HS-5 (cell line): ENCODE data around the gene SMOC1.

Source experiments
- DNase-seq: peaks from one replicate; pipeline ENCODE4 v3.0.0-alpha.2; 2012; ENCODE audit warnings: low read depth

SMOC1 gene, protein sequence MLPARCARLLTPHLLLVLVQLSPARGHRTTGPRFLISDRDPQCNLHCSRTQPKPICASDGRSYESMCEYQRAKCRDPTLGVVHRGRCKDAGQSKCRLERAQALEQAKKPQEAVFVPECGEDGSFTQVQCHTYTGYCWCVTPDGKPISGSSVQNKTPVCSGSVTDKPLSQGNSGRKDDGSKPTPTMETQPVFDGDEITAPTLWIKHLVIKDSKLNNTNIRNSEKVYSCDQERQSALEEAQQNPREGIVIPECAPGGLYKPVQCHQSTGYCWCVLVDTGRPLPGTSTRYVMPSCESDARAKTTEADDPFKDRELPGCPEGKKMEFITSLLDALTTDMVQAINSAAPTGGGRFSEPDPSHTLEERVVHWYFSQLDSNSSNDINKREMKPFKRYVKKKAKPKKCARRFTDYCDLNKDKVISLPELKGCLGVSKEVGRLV

DNA sequence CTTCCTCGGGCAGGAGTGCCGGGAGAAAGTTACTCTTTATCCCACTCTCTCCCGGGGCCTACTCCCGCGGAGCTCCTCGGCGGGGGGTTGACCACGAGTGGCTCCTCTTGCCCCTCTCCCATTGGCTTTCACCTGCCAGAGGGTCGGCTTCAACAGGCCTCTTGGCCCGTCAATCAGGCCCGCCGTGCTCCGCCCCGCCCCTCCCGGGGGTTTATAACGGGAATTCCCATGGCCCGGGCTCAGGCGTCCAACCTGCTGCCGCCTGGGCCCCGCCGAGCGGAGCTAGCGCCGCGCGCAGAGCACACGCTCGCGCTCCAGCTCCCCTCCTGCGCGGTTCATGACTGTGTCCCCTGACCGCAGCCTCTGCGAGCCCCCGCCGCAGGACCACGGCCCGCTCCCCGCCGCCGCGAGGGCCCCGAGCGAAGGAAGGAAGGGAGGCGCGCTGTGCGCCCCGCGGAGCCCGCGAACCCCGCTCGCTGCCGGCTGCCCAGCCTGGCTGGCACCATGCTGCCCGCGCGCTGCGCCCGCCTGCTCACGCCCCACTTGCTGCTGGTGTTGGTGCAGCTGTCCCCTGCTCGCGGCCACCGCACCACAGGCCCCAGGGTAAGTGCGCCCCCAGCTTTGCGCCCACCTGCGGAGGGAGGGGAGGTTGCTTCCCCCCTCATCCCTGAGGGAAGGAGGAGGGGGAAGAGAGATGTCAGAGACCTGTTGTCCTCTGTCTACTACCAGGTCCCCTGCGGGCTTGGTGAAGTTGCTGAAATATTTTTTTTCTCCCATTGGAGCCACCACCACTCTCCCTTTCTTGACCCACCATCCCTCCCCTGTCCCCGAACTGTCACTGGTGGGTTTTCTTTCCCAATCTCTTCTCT lies at the start of gene SMOC1:
SMOC1 (plus strand) TSS at position 242 of the 869 bp plus-strand sequence; CDS start at position 505, 263 bp downstream.
- no peak for DNase-seq

DNA sequence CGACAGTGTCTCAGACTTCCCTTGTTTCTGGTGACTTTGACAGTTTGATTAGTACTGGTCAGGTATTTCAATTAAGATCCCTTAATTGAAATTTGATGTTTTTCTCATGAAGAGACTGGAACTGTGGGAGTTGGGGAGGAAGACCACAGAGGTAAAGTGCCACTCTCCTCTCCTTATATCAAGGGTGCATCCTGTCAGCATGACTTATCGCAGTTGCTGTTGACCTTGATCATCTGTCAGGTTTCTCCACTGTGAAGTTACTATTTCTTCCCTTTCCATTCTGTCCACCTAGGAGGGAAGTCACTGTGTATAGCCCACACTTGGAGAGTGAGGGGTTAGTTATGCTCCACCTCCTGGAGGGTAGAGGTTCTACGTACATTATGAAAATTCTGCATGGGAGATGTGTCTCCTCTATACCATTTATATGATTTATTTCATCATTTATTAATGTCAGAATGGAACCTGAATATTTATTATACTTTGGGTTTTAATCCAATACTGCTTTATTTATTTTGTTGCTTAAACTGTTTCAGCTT lies 40.3 kb upstream of the SMOC1 start:
- no peak for DNase-seq

DNA sequence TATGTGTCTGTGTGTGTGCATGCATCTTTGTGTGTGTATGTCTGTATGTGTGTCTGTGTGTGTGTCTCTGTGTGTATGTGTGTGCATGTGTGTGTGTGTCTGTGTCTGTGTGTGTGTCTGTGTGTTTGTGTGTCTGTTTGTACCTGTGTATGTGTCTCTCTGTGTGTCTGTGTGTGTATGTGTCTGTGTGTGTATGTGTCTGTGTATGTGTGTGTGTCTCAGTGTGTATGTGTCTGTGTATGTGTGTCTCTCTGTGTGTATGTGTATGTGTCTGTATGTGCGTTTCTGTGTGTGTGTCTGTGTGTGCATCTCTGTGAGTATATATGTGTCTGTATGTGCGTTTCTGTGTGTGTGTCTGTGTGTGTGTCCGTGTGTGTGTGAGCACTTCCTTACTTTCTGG lies 39.6 kb upstream of the SMOC1 start:
- no peak for DNase-seq

DNA sequence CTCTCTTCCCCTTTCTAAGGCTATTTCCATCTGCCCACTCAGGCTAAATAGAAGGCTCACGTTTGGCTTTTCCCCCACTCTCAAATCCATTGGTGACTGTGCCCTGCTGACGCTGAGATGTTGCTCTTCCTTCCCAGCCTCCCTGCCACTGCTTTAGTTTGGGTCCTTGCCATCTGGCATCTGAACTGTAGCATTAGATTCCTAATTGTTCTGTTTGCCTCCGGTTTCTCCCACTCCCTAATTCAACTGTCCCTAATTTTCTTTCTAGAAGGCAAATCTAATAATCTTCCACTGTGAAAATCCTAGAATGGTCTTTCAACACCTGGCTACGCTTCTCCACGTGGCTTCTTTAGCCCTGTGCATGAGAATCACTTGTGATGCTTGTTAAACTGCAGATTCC lies 37.6 kb upstream of the SMOC1 start:
- no peak for DNase-seq

DNA sequence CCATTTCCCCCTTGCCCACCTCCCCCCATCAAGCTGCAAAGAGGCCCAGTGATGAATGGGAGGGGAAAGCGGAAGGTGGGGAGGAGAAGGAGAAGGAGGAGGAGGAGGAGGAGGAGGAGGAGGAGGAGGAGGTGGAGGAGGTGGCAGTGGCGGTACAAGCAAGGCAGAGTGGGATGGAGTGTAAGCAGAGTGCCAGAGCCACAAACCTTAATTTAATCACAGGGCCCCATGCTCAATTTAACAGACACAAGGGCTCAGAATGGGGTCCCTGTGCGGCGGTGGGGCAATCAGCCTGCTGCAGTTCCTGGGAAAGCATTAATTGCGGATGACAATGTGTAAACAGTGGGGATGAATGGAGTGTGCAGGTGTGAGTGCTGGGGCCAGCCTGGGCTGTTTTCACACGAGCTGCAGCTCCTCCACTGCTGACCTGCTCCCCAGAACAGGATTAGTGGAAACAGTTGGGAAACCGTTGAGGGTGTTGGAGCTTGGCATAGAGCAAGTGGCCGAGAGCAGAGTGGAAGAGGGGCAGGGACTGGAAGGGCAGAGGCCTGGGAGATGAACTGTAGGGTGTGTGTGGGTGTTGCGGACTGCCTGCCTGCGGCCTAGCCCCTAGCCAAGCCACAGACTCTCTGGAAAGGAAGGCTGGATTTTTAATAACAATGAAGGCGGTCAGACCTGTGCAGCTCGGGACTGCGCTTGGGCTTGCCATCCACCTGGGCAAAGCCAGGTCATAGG lies 36.4 kb upstream of the SMOC1 start:
- no peak for DNase-seq

DNA sequence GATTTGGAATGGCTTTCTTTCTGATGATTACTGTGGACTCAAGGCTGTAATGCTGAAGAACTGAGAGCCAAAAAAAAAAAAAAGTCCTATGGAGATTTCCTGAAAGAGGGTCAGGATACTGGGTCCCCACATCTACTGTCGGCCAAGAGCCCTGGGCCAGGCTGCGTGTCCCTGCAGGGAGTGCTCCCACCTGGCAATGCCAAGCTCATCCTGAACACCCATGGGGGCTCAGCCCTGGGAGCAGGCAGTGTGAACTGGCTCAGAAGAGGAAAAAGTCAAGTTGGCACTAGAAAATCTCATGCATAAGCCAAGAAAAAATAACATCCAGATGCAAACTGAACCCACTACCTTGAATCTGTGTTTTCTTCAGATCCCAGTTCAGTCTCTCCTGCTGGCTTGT lies 35.0 kb upstream of the SMOC1 start:
- no peak for DNase-seq

DNA sequence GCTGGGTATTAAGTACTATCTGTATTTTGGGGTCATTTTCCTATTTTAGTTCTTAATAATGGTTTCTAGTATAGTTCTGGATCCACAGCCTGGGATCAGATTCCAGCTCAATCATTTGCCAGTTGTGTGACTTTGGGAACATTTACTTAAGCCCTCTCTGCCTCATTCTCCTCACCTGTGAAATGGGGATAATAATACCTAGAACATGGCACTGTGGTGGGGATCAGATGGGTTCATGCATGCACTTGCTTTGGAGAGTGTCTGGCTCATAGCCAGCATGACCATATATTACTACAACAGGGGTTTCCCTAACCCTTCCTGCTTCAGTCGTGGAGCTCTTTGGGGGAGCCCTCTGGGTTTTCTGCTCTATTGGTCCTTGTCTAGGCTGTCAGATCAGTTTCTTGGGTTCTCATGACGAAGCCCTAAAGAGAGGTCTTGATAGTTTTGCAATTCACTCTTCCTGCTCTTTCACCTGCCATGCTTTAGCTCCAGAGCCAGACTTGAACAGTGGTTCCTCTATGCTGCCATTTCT lies 34.1 kb upstream of the SMOC1 start:
- no peak for DNase-seq

DNA sequence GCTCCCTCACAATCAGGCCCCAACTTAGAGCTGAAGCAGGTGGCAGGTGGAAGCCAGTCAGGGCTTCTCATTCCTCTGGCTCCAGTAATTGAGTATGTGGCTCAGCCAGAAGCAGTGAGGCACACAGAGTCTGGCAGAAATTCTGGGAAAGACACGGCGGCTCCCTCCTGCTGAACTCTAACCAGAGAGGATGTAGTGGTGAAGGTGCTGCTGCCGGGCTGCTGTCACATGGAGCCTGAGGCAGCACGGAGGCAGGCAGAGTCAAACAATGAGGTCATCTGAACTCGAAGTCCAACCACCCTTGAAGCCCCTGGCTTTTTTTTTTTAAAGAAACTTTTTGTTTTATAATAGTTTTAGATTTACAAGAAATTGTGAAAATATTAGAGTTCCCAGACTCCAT lies 33.4 kb upstream of the SMOC1 start:
- DNase-seq, result no peak

DNA sequence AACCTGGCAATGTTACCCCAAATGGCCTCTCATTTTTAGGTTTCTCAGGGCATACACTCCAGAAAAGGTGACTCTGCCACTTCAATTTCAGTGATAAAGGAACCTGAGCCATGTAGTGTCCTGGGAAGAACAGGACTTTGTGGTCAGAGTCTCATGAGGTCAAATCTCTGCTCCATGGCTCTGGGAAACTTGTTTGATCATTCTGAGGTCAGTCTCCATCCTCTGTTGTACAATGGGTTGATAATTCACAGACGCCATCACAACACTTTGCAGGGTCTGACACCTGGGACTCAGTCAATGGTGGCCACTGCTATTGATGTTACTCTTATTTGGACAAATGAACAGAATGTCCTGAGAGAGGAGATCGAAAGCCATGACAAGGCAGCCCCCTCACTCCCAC lies 31.1 kb upstream of the SMOC1 start:
- DNase-seq, result no peak

DNA sequence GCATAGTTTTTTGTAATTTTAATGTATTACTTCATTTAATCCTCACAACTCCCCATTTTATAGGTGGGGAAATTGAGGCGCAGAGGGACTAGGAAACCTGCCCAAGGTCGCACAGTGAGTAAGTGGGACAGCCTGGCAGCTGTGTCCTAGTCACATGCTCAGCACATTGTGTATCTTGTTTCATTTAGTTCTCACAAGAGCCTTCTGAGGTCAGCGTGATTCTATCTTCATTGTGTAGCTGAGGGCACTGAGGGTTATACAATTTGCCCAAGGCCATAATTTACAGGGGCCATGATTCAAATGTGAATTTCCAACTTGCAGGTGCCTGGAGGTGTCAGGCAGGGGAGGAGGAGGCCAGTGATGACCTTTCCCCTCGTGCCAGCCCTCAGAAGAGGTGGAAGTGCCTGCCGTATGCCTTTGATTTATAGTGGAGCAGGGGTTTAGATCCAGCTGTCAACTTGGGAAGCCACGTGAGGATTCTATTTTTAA lies 30.3 kb upstream of the SMOC1 start:
- DNase-seq, result no peak

DNA sequence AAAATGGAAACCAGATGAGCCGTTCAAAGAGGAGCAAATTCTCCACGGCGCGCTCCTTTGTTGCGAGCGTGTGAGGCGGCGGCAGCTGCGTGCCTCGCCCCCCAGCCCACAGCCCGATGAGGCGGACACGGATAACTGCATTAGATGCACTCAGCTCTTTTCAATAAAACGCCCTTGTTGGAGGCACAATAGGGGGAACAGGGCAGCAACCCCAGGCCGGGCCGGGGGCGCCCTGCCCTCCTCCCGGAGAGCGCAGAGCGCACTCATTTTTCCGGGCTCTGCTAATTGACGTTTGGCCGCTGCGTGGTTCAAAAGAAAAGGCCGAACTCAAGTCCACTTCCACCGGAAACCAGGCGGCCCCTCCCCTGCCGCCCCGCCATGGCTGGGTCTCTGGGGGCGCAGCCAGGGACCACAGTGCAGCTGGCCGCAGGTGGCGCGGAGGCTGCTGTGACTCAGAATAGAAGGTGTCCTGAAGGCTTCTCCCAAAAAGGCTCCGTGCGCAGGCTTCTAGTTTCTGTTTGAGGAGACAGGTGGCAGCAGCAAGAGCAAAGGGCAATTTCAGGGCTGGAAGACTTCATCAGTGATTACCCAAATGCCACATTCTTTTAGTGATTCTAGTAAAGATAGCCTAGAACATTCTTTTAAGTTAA lies 29.0 kb upstream of the SMOC1 start:
- DNase-seq, result no peak

DNA sequence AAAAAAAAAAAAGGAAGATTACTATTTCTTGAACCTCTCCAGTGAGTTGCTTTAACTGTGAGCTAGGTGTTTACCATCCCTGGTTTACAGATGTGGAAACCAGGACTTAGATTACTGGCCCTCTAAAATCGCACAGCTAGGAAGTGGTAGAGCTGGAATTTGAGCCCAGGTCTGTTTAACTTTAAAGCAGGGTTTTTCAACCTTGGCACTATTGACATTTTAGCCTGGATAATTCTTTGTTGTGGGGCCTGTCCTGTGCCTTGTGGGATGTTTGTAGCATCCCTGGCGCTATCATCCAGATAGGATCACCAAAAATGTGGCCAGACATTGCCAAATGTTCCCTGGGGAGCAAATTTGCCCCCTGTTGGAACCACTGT lies 28.5 kb upstream of the SMOC1 start:
- DNase-seq, result no peak

DNA sequence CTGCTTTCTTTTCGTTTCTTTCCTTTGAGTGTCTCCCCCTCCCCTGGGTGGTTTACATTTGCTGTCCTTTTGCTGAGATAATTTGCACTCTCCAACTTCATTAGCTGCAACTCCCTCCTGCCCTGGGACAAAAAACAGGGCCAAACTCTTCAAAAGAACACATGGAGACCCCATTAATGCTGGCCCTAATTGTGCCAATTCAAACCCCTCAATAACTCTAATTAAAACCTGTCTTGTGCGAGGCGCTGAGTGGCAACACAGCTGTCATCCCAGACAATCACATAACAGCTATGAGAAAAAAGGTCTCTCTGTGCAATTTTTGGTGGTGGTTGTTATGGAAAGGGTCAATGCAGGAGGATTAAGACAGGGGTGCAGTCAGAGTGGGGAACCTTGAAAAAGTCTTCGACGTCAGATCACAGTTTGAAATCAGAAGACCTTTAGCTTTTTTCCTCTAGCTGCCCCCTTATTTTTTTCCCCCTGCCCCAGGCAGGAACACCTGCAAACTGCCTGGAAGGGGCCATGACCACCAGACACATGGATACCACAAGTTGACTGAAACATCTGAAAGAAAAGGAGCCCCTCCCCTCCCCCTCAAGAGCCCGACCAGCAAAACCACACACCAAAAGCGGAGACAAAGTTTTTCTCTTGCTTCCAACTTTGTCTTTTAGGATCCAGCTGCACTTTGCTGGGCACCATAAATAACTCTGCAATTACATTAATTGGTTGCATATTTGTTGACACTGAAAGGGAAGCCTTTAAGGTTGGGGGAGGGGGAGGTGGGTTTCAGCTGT lies 26.5 kb upstream of the SMOC1 start:
- DNase-seq, result no peak

DNA sequence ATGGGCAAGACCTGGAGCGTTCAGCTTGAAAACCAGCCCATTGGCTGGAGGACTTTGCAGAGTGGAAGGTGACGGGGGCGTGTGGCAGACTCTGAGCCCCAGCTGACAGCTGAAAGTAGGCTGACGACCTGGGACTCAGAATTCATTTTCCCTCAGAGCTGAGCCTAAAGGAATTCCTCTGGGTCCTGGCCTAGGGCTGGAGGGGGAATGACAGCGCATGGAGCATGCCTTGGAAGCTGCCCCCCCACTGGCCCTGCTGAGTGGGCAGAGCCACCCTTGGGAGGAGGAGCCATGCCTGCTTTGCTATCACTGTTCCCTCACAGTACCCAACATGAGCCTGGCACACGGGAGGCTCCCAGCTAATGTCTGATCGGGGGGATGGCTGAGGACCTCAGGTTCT lies 25.4 kb upstream of the SMOC1 start:
- DNase-seq, result no peak

DNA sequence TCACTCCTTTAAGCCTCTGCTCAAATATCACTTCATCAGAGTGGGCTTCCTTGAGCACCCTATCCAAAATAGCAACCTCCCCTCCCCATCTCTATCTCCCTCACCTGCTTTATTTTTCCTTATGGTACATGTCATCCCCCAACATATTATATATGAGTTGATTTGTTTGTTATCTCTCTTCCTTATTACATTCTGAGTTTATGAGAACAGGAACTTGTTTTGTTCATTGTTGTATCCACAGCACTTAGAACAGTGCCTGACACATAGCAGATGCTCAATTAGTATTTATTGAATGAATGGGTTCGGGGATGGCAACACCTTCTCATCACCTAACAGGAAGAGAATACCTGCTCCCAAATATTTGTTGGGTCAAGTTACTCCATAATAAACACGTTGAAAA lies 24.6 kb upstream of the SMOC1 start:
- DNase-seq, result no peak

DNA sequence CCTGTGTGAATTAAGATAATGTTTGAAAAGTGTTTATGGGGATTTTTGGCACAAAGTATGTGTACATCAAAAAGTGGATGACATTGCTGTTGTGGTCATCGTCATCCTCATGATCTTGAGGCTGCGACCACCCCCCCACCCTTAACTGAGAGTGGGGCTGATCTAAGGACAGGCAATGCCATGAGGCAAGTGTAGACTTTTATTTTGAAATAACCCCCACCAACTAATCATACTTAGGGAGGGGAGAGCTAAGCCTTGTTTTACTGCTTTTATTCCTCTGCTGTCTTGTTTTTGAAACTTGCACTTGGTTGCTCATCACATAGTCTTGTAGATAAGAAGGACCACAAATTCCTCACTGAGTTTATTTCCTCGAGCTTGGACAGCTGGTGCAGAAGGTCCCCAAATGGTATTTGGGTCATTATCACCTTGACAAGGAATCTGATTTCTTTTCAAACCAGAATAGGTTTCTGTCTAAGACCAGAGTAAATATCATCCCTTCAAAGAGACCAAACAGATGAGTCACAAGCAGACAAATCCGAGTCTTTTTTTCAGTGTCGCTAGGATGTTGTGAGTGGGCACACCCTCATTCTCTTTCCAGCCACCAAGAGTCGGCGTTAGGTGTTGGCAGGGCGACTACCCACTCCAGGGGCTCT lies 23.9 kb upstream of the SMOC1 start:
- DNase-seq, result no peak

DNA sequence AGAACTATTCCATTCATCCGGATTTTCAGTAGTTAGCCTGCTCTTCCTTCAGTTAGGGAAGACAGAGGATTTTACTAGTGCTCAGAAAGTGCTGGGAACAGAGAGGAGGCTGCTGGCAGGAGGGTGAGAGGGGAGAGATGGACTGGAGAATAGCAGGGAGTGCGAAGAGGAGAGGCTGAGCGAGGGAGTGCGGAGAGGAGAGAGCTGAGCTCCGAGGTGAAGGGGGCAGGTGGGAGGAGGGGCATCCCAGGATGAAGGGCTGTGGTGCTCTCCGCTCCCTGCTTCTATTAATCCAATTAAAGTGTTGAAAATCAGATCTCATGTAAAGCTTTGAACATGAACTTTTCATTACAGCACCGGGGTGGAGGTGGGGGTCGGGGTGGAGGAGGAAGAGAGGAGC lies 20.4 kb upstream of the SMOC1 start:
- DNase-seq, result no peak

DNA sequence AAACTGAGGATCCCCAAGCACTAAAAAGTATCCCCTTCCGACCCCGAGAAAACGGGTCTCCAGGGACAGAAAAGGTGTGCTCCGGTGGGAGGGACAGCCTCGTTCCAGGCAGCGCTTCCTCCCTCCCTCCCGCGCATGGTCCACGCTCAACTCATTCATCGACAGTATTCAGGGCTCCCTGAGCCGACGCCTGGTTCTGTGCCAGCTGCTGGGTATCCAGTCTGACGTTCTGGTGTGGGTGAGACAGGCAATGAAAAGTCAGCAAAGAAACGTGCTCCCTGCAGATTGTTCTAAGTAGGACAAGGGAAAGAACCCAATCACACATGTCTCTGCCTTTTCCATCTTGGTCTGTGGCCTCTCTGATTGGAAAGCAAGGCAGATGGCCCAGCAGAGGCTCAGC lies 19.6 kb upstream of the SMOC1 start:
- DNase-seq, result no peak

DNA sequence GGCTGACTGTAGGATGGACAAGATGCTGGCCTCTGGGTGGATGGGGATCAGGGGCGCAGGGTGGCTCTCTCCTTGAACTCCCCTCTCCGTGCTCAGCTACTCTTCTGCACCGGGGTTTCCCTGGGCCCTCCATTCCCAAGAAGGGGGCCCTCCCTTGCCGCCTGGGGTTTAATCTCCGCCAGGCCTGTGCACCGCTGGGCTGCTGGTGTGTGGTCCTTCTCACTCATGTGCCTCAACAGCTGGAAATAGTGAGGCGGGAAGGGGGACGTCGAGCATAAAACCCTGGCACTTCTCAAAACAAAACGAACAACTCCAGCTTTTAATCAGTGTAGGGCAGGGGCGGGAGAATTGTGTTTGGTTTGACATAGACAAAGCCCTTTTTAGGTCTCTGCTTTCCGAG lies 19.0 kb upstream of the SMOC1 start:
- DNase-seq, result no peak

DNA sequence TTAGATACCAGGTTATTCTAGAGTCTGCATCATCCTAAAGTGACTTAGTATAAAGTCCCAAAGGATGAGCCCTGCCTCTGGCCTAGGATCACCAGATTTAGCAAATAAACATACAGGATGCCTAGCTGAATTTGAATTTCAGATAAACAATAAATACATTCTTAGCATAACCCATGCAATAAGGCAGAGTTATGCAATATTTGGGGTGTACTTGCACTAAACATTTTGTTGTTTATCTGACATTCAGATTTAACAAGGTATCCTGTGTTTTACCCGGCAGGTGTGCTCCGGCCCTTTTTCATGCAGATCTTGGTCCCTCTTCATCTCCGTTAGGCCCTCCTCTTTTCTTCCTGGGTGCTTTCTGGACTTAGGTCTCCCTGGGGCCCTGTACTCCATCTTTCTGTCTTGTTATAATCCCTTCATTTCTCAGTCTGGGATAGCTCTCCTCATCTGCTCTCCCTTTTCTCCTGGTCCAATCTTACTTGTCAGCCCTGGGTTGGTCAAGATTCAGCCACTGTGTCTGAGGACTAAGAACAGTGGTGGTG lies 18.1 kb upstream of the SMOC1 start:
- no peak for DNase-seq
